ENCODE results near the gene NFILZ. TPM values are rescaled to one million over a fixed set of nuclear protein-coding genes. Genes with fewer than 3 reads are reported as not detected.

The NFILZ gene
- total RNA-seq, 2 experiments from 2014 or later, result not detected

- no peaks in the 10 kb centered on the region for H4K20me1 ChIP-seq (ENCODE audit: insufficient read depth, low read length)
- intact Hi-C loops (cut with micrococcal nuclease; ENCODE audit: unreplicated experiment), result no loop called here
- no peaks in the 10 kb centered on the region for H3K4me1 ChIP-seq (ENCODE audit: insufficient read depth, low read length, poor library complexity, severe bottlenecking)
- DNase-seq (ENCODE audit: low spot score), result no peak
- no peaks in the 10 kb centered on the region for H3K79me2 ChIP-seq (ENCODE audit: insufficient read depth, low read depth, low read length)
- CTCF ChIA-PET (ENCODE audit: unreplicated experiment), result no interaction called here
- no peak overlapping the region for H2AFZ ChIP-seq (ENCODE audit: low read length)
- H3K36me3 ChIP-seq (ENCODE audit: insufficient read depth, low read length), result no peaks in the 10 kb centered on the region
- no peak overlapping the region for H3K27ac ChIP-seq (ENCODE audit: low read depth, low read length, poor library complexity, severe bottlenecking)
- no peaks in the 10 kb centered on the region for H3K9me3 ChIP-seq (ENCODE audit: low read length)
- no peak overlapping the region for H3K4me2 ChIP-seq (ENCODE audit: low read length)
- H3K9me2 ChIP-seq (ENCODE audit: insufficient read depth, low read length), result no peaks in the 10 kb centered on the region
- BruUV-seq (replicated peaks), result no TSS peak
- no peak overlapping the region for H3K4me3 ChIP-seq (ENCODE audit: low read depth, low read length, poor library complexity, severe bottlenecking)
- POLR2A ChIA-PET, result no interaction called here
- TF ChIP-seq EZH2phosphoT487 (IDR thresholded peaks at IDR 0.05; ENCODE audit: borderline replicate concordance, low read depth, low read length) (no peak), CTCF (conservative IDR thresholded peaks at IDR 0.05; ENCODE audit: low read length) (no peak)
Observed at GRCh38 chr19:8641221-8641907, 10.9 kb downstream of the NFILZ start.

GRCh38 chr19:8641908-8642547 is 11.6 kb downstream of the NFILZ start:
- Histone ChIP-seq H4K20me1 (ENCODE audit: insufficient read depth, low read length) (no peaks in the 10 kb centered on the region), H3K9me3 (ENCODE audit: low read length) (no peaks in the 10 kb centered on the region), H2AFZ (ENCODE audit: low read length) (no peak overlapping the region), H3K4me1 (ENCODE audit: insufficient read depth, low read length, poor library complexity, severe bottlenecking) (no peaks in the 10 kb centered on the region), H3K4me2 (ENCODE audit: low read length) (no peak overlapping the region), H3K9me2 (ENCODE audit: insufficient read depth, low read length) (no peaks in the 10 kb centered on the region), H3K27ac (ENCODE audit: low read depth, low read length, poor library complexity, severe bottlenecking) (no peak overlapping the region), H3K4me3 (ENCODE audit: low read depth, low read length, poor library complexity, severe bottlenecking) (no peak overlapping the region), H3K79me2 (ENCODE audit: insufficient read depth, low read depth, low read length) (no peaks in the 10 kb centered on the region), H3K36me3 (ENCODE audit: insufficient read depth, low read length) (no peaks in the 10 kb centered on the region)
- BruUV-seq (replicated peaks), result no TSS peak
- intact Hi-C loops (cut with micrococcal nuclease; ENCODE audit: unreplicated experiment), result no loop called here
- peak; percentile 75 for TF ChIP-seq CTCF (conservative IDR thresholded peaks at IDR 0.05; ENCODE audit: low read length)
- no peak for TF ChIP-seq EZH2phosphoT487 (IDR thresholded peaks at IDR 0.05; ENCODE audit: borderline replicate concordance, low read depth, low read length)
- DNase-seq (ENCODE audit: low spot score), result peak; percentile 25
- POLR2A ChIA-PET, result no interaction called here
- CTCF ChIA-PET (ENCODE audit: unreplicated experiment), result no interaction called here

- Histone ChIP-seq H3K4me2 (ENCODE audit: low read length) (no peak overlapping the region), H4K20me1 (ENCODE audit: insufficient read depth, low read length) (no peaks in the 10 kb centered on the region), H3K79me2 (ENCODE audit: insufficient read depth, low read depth, low read length) (no peaks in the 10 kb centered on the region), H3K36me3 (ENCODE audit: insufficient read depth, low read length) (no peaks in the 10 kb centered on the region), H2AFZ (ENCODE audit: low read length) (no peak overlapping the region), H3K4me3 (ENCODE audit: low read depth, low read length, poor library complexity, severe bottlenecking) (no peak overlapping the region), H3K9me2 (ENCODE audit: insufficient read depth, low read length) (no peaks in the 10 kb centered on the region), H3K27ac (ENCODE audit: low read depth, low read length, poor library complexity, severe bottlenecking) (no peak overlapping the region), H3K9me3 (ENCODE audit: low read length) (no peaks in the 10 kb centered on the region), H3K4me1 (ENCODE audit: insufficient read depth, low read length, poor library complexity, severe bottlenecking) (no peaks in the 10 kb centered on the region)
- ChIA-PET CTCF (ENCODE audit: unreplicated experiment) (no interaction called here), POLR2A (no interaction called here)
- no peak for DNase-seq (ENCODE audit: low spot score)
- no TSS peak for BruUV-seq (replicated peaks)
- intact Hi-C loops (cut with micrococcal nuclease; ENCODE audit: unreplicated experiment), result no loop called here
- no peak for TF ChIP-seq EZH2phosphoT487 (IDR thresholded peaks at IDR 0.05; ENCODE audit: borderline replicate concordance, low read depth, low read length)
- TF ChIP-seq CTCF (conservative IDR thresholded peaks at IDR 0.05; ENCODE audit: low read length), result no peak
Observed at GRCh38 chr19:8642561-8642960, 12.1 kb downstream of the NFILZ start.
